Endothelial cell (in vitro differentiated cells): ENCODE data around the gene CHST13. TPM values are rescaled to one million over a fixed set of nuclear protein-coding genes. Genes with fewer than 3 reads are reported as not detected.

Source experiments
- DNase-seq: peaks from one replicate; pipeline ENCODE4 v3.0.0; 2021; ENCODE audit warnings: low spot score
- H3K27ac Mint-ChIP-seq: one replicate; pipeline ENCODE4 v1.8.0; 2021; ENCODE audit warnings: mixed read lengths, inconsistent platforms; ENCODE audit not compliant: unreplicated experiment
- H3K27me3 Mint-ChIP-seq: one replicate; pipeline ENCODE4 v1.8.0; 2021; ENCODE audit warnings: mild to moderate bottlenecking, moderate library complexity, mixed read lengths, inconsistent platforms; ENCODE audit not compliant: unreplicated experiment
- H3K36me3 Mint-ChIP-seq: one replicate; pipeline ENCODE4 v1.8.0; 2021; ENCODE audit warnings: mild to moderate bottlenecking, low read depth, mixed read lengths, inconsistent platforms; ENCODE audit not compliant: unreplicated experiment
- H3K4me1 Mint-ChIP-seq: one replicate; pipeline ENCODE4 v1.8.0; 2021; ENCODE audit warnings: mild to moderate bottlenecking, mixed read lengths, inconsistent platforms; ENCODE audit not compliant: unreplicated experiment
- H3K4me3 Mint-ChIP-seq: one replicate; pipeline ENCODE4 v1.8.0; 2021; ENCODE audit warnings: mild to moderate bottlenecking, mixed read lengths, inconsistent platforms; ENCODE audit not compliant: unreplicated experiment
- H3K9me3 Mint-ChIP-seq: one replicate; pipeline ENCODE4 v1.8.0; 2021; ENCODE audit warnings: mixed read lengths, inconsistent platforms; ENCODE audit not compliant: unreplicated experiment
- total RNA-seq: library from RNA; stranded (reverse); fragmentation: NEBNext Ultra II Directional; extraction: Animal tissue kit (Norgen Biotek cat#: 25700); gene quantifications from one replicate; pipeline ENCODE4 v1.2.1, GENCODE V29; 2021; ENCODE audit not compliant: unreplicated experiment
- TF ChIP-seq, protein P1 (sequence below): fragments of 200-600 bp; sonication (generic); IDR thresholded peaks from one replicate; pipeline ENCODE4 v1.5.0; 2021; ENCODE audit warnings: antibody characterized with exemption; ENCODE audit not compliant: unreplicated experiment

CHST13 gene
- total RNA-seq, 1 donor from 2014 or later = not detected

DNA sequence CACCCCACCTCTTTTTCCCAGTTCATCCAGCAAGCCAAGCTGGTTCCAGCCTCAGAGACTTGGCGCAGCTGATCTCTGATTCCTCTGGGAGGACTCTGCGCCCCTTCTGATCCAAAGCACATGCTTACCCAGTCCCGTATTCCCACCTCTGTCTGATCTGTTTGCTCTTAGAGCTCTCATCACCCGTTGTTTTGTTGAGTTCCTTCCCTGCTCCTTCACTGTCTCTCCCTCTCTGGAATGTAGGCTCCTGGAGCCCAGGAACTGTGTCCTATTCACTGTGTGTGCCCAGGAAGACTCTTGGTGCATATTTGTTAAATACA lies 46.9 kb upstream of the CHST13 start:
- TF ChIP-seq, protein P1, sequence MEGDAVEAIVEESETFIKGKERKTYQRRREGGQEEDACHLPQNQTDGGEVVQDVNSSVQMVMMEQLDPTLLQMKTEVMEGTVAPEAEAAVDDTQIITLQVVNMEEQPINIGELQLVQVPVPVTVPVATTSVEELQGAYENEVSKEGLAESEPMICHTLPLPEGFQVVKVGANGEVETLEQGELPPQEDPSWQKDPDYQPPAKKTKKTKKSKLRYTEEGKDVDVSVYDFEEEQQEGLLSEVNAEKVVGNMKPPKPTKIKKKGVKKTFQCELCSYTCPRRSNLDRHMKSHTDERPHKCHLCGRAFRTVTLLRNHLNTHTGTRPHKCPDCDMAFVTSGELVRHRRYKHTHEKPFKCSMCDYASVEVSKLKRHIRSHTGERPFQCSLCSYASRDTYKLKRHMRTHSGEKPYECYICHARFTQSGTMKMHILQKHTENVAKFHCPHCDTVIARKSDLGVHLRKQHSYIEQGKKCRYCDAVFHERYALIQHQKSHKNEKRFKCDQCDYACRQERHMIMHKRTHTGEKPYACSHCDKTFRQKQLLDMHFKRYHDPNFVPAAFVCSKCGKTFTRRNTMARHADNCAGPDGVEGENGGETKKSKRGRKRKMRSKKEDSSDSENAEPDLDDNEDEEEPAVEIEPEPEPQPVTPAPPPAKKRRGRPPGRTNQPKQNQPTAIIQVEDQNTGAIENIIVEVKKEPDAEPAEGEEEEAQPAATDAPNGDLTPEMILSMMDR = no peak
- Mint-ChIP-seq H3K4me3 (peak overlapping the region; percentile 82), H3K27ac (no peak overlapping the region), H3K9me3 (no peaks in the 10 kb centered on the region), H3K36me3 (peaks cover 12% of the 10 kb centered on the region), H3K4me1 (peaks cover 31% of the 10 kb centered on the region), H3K27me3 (peaks cover 17% of the 10 kb centered on the region)
- no peak for DNase-seq

- TF ChIP-seq, protein P1 = no peak
- Mint-ChIP-seq H3K4me1 (peaks cover 14% of the 10 kb centered on the region), H3K4me3 (no peak overlapping the region), H3K27ac (no peak overlapping the region), H3K27me3 (peaks cover 14% of the 10 kb centered on the region), H3K9me3 (no peaks in the 10 kb centered on the region), H3K36me3 (peaks cover 1% of the 10 kb centered on the region)
- no peak for DNase-seq
Measured at GRCh38 chr3:126478581-126479310, 45.2 kb upstream of the CHST13 start.

GRCh38 chr3:126479642-126480041 lies 44.3 kb upstream of the CHST13 start:
- DNase-seq = no peak
- peaks cover 4% of the 10 kb centered on the region for H3K36me3 Mint-ChIP-seq
- peaks cover 13% of the 10 kb centered on the region for H3K27me3 Mint-ChIP-seq
- H3K27ac Mint-ChIP-seq = no peak overlapping the region
- TF ChIP-seq, protein P1 = no peak
- H3K9me3 Mint-ChIP-seq = no peaks in the 10 kb centered on the region
- H3K4me1 Mint-ChIP-seq = peaks cover 7% of the 10 kb centered on the region
- no peak overlapping the region for H3K4me3 Mint-ChIP-seq

DNA sequence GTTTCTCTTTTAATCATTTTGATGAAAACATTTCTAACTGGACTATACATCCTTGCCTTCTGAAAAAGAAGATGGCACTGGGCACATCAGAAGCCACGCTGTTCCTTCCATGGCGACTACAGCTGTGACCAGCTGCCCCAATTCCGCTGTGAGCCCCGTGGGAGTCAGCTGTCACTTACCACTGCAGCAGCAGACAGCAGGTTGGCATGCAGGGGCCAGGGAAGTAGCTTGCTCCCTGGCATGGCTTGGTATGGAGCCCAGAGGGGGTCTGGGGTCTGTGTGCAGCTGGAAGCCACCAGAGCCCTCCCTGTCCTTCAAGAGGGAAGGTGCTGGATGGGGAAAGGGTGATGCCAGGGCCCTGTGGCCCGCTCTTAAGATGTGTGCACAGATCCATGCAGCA lies 43.7 kb upstream of the CHST13 start:
- Mint-ChIP-seq H3K9me3 (no peaks in the 10 kb centered on the region), H3K27ac (no peak overlapping the region), H3K4me3 (no peak overlapping the region), H3K36me3 (peaks cover 4% of the 10 kb centered on the region), H3K27me3 (peaks cover 13% of the 10 kb centered on the region), H3K4me1 (peaks cover 6% of the 10 kb centered on the region)
- no peak for DNase-seq
- TF ChIP-seq, protein P1 = no peak

- DNase-seq = no peak
- no peak overlapping the region for H3K4me3 Mint-ChIP-seq
- H3K27ac Mint-ChIP-seq = no peak overlapping the region
- no peaks in the 10 kb centered on the region for H3K9me3 Mint-ChIP-seq
- TF ChIP-seq, protein P1 = no peak
- peaks cover 4% of the 10 kb centered on the region for H3K36me3 Mint-ChIP-seq
- peaks cover 13% of the 10 kb centered on the region for H3K27me3 Mint-ChIP-seq
- peaks cover 6% of the 10 kb centered on the region for H3K4me1 Mint-ChIP-seq
Measured at GRCh38 chr3:126480861-126481260, 43.1 kb upstream of the CHST13 start.
